BLaER1 (cell line): Measurements from ENCODE around the gene KCNA5.

Experiments
- H3K27ac ChIP-seq: shearing (Covaris generic); formaldehyde crosslinking; 2 replicates; pipeline ENCODE4 v1.8.1; 2022
- H3K27me3 ChIP-seq: shearing (Covaris generic); formaldehyde crosslinking; 2 replicates; pipeline ENCODE4 v1.8.1; 2022
- H3K36me3 ChIP-seq: shearing (Covaris generic); formaldehyde crosslinking; 2 replicates; pipeline ENCODE4 v1.8.1; 2022
- H3K4me1 ChIP-seq: shearing (Covaris generic); formaldehyde crosslinking; 2 replicates; pipeline ENCODE4 v1.8.1; 2022
- H3K4me2 ChIP-seq: shearing (Covaris generic); formaldehyde crosslinking; 2 replicates; pipeline ENCODE4 v1.8.1; 2022
- H3K4me3 ChIP-seq: shearing (Covaris generic); formaldehyde crosslinking; 2 replicates; pipeline ENCODE4 v1.8.1; 2022
- H3K9ac ChIP-seq: shearing (Covaris generic); formaldehyde crosslinking; 2 replicates; pipeline ENCODE4 v1.8.1; 2022
- H3K9me3 ChIP-seq: shearing (Covaris generic); formaldehyde crosslinking; 2 replicates; pipeline ENCODE4 v1.8.1; 2022
- H4K20me1 ChIP-seq: shearing (Covaris generic); formaldehyde crosslinking; 2 replicates; pipeline ENCODE4 v1.8.1; 2022
- Cebpa-rat ChIP-seq: shearing (Covaris generic); IDR thresholded peaks from 2 replicates; pipeline ENCODE4 v1.8.1; 2022

Gene KCNA5

GRCh38 chr12:5073054-5073453, 29.4 kb downstream of the KCNA5 start:
- Histone ChIP-seq H3K4me2 (no peak overlapping the region), H3K4me3 (no peak overlapping the region), H3K36me3 (no peaks in the 10 kb centered on the region), H3K27ac (no peak overlapping the region), H3K27me3 (no peaks in the 10 kb centered on the region), H3K9me3 (no peaks in the 10 kb centered on the region), H3K9ac (no peak overlapping the region), H3K4me1 (no peaks in the 10 kb centered on the region; the same call in 1 of the 2 replicates), H4K20me1 (no peaks in the 10 kb centered on the region)
- no peak for TF ChIP-seq Cebpa-rat

- no peak overlapping the region for H3K9ac ChIP-seq
- TF ChIP-seq Cebpa-rat = no peak
- no peak overlapping the region for H3K27ac ChIP-seq
- H3K4me3 ChIP-seq = no peak overlapping the region
- H3K36me3 ChIP-seq = no peaks in the 10 kb centered on the region
- no peaks in the 10 kb centered on the region for H3K9me3 ChIP-seq
- no peaks in the 10 kb centered on the region; the same call in 1 of the 2 replicates for H3K4me1 ChIP-seq
- no peaks in the 10 kb centered on the region for H3K27me3 ChIP-seq
- H4K20me1 ChIP-seq = no peaks in the 10 kb centered on the region
- no peak overlapping the region for H3K4me2 ChIP-seq
Measured at GRCh38 chr12:5073853-5074252, 30.2 kb downstream of the KCNA5 start.

GRCh38 chr12:5076761-5077160, 33.1 kb downstream of the KCNA5 start:
- no peak overlapping the region for H3K27ac ChIP-seq
- H3K27me3 ChIP-seq = no peaks in the 10 kb centered on the region

GRCh38 chr12:5078423-5078822, 34.7 kb downstream of the KCNA5 start:
- Histone ChIP-seq H3K9ac (no peak overlapping the region), H3K4me3 (no peak overlapping the region), H3K9me3 (no peaks in the 10 kb centered on the region), H3K4me1 (no peaks in the 10 kb centered on the region), H3K27me3 (no peaks in the 10 kb centered on the region), H4K20me1 (no peaks in the 10 kb centered on the region), H3K36me3 (no peaks in the 10 kb centered on the region), H3K4me2 (no peak overlapping the region), H3K27ac (no peak overlapping the region)
- no peak for TF ChIP-seq Cebpa-rat

More at GRCh38 chr12:5076761-5077160, 33.1 kb downstream of the KCNA5 start:
- no peak overlapping the region for H3K4me2 ChIP-seq
- H3K9ac ChIP-seq = no peak overlapping the region
- no peaks in the 10 kb centered on the region for H4K20me1 ChIP-seq
- no peaks in the 10 kb centered on the region for H3K9me3 ChIP-seq
- TF ChIP-seq Cebpa-rat = no peak
- H3K36me3 ChIP-seq = no peaks in the 10 kb centered on the region
- H3K4me1 ChIP-seq = no peaks in the 10 kb centered on the region
- H3K4me3 ChIP-seq = no peak overlapping the region

GRCh38 chr12:5081016-5081415, 37.3 kb downstream of the KCNA5 start:
- Histone ChIP-seq H3K4me1 (no peaks in the 10 kb centered on the region), H3K36me3 (no peaks in the 10 kb centered on the region), H4K20me1 (no peaks in the 10 kb centered on the region), H3K4me2 (no peak overlapping the region), H3K9ac (no peak overlapping the region), H3K27ac (no peak overlapping the region), H3K9me3 (no peaks in the 10 kb centered on the region), H3K4me3 (no peak overlapping the region), H3K27me3 (no peaks in the 10 kb centered on the region)
- TF ChIP-seq Cebpa-rat = no peak

- no peaks in the 10 kb centered on the region for H3K36me3 ChIP-seq
- no peaks in the 10 kb centered on the region for H4K20me1 ChIP-seq
- no peaks in the 10 kb centered on the region for H3K4me1 ChIP-seq
- H3K4me2 ChIP-seq = no peak overlapping the region
- H3K27me3 ChIP-seq = no peaks in the 10 kb centered on the region
- TF ChIP-seq Cebpa-rat = no peak
- no peak overlapping the region for H3K9ac ChIP-seq
- H3K27ac ChIP-seq = no peak overlapping the region
- H3K4me3 ChIP-seq = no peak overlapping the region
- no peaks in the 10 kb centered on the region for H3K9me3 ChIP-seq
Measured at GRCh38 chr12:5083955-5084849, 40.5 kb downstream of the KCNA5 start.

- no peaks in the 10 kb centered on the region for H3K9me3 ChIP-seq
- no peaks in the 10 kb centered on the region for H4K20me1 ChIP-seq
- H3K4me2 ChIP-seq = no peak overlapping the region
- H3K27ac ChIP-seq = no peak overlapping the region
- H3K4me1 ChIP-seq = no peaks in the 10 kb centered on the region
- no peak for TF ChIP-seq Cebpa-rat
- no peak overlapping the region for H3K4me3 ChIP-seq
- no peak overlapping the region for H3K9ac ChIP-seq
- no peaks in the 10 kb centered on the region for H3K36me3 ChIP-seq
- no peaks in the 10 kb centered on the region for H3K27me3 ChIP-seq
Measured at GRCh38 chr12:5085896-5086295, 42.2 kb downstream of the KCNA5 start.

GRCh38 chr12:5087831-5088554, 44.3 kb downstream of the KCNA5 start:
- Histone ChIP-seq H3K27me3 (no peaks in the 10 kb centered on the region), H3K4me1 (no peaks in the 10 kb centered on the region), H3K9ac (no peak overlapping the region), H3K4me2 (no peak overlapping the region), H3K4me3 (no peak overlapping the region), H3K9me3 (no peaks in the 10 kb centered on the region), H3K27ac (no peak overlapping the region), H4K20me1 (no peaks in the 10 kb centered on the region), H3K36me3 (no peaks in the 10 kb centered on the region)
- TF ChIP-seq Cebpa-rat = no peak

- Histone ChIP-seq H3K4me2 (no peak overlapping the region), H3K9me3 (no peaks in the 10 kb centered on the region), H3K27me3 (no peaks in the 10 kb centered on the region), H3K27ac (no peak overlapping the region), H3K4me1 (no peaks in the 10 kb centered on the region), H3K36me3 (no peaks in the 10 kb centered on the region), H4K20me1 (no peaks in the 10 kb centered on the region), H3K9ac (no peak overlapping the region), H3K4me3 (no peak overlapping the region)
- TF ChIP-seq Cebpa-rat = no peak
Measured at GRCh38 chr12:5088586-5089264, 45.0 kb downstream of the KCNA5 start.

- H3K9ac ChIP-seq = no peak overlapping the region
- H3K36me3 ChIP-seq = no peaks in the 10 kb centered on the region
- H3K4me3 ChIP-seq = no peak overlapping the region
- no peak overlapping the region for H3K27ac ChIP-seq
- no peaks in the 10 kb centered on the region for H4K20me1 ChIP-seq
- H3K4me1 ChIP-seq = no peaks in the 10 kb centered on the region
- no peak for TF ChIP-seq Cebpa-rat
- no peak overlapping the region for H3K4me2 ChIP-seq
- H3K27me3 ChIP-seq = no peaks in the 10 kb centered on the region
- no peaks in the 10 kb centered on the region for H3K9me3 ChIP-seq
Measured at GRCh38 chr12:5094551-5094950, 50.9 kb downstream of the KCNA5 start.
